K562 (cell line): ENCODE results near the gene HSP90AA1. TPM values are rescaled to one million over a fixed set of nuclear protein-coding genes. Genes with fewer than 3 reads are reported as not detected.
A peak's percentile ranks its signal among the peaks of the same experiment; 100 is the strongest.

Source experiments
- CEBPG ChIP-seq, 3 experiments: fragments of 200-800 bp in 1 of 3; sonication (Bioruptor generic) in 1 of 3; sonication (generic) in 1 of 3; formaldehyde crosslinking in 1 of 3; IDR thresholded peaks in 2 of 3; conservative IDR thresholded peaks in 1 of 3; 2 replicates each; pipeline versions ENCODE4 v1.6.1 to v1.8.0; 2016 to 2022; ENCODE audit warnings: missing compliant biosample characterization in 2 of 3, missing genetic modification characterization in 2 of 3, mild to moderate bottlenecking in 1 of 3, missing genetic modification reagents in 1 of 3
- EP300 ChIP-seq: IDR thresholded peaks from 2 replicates; pipeline ENCODE4 v1.6.1; 2012; ENCODE audit warnings: low read length, improper control_type of control experiment
- NFE2L1 ChIP-seq: fragments of 450-650 bp; IDR thresholded peaks from 2 replicates; pipeline ENCODE4 v1.6.1; 2016; ENCODE audit warnings: missing genetic modification characterization, low read depth, mild to moderate bottlenecking, missing compliant biosample characterization, moderate library complexity, borderline replicate concordance
- THAP12 ChIP-seq: fragments of 250-450 bp; sonication (Bioruptor Pico); IDR thresholded peaks from 2 replicates; pipeline ENCODE4 v1.9.0; 2021; ENCODE audit warnings: mild to moderate bottlenecking, inconsistent platforms
- ZNF175 ChIP-seq: fragments of 200-800 bp; sonication (Bioruptor generic); IDR thresholded peaks from 2 replicates; pipeline ENCODE4 v1.6.1; 2016; ENCODE audit warnings: low read depth, mild to moderate bottlenecking, missing genetic modification characterization, missing compliant biosample characterization
- ZNF76 ChIP-seq: fragments of 250-450 bp; sonication (Bioruptor Pico); IDR thresholded peaks from 2 replicates; pipeline ENCODE4 v1.4.0; 2020; ENCODE audit warnings: mild to moderate bottlenecking, moderate library complexity, borderline replicate concordance
- polyA plus RNA-seq, 8 experiments: library from polyadenylated mRNA; depleted of rRNA in 4 of 8; stranded (reverse) in 5 of 8; unstranded in 3 of 8; fragments of >200 nt; fragmentation: Nextera tagmentation in 2 of 8; fragmentation: Illumina TruSeq in 1 of 8; extraction: Ambion mirVana in 2 of 8; extraction: Trizol in 1 of 8; gene quantifications; 2 replicates each; pipeline versions ENCODE4 v1.2.1 to v1.2.3, GENCODE V29; 2011 to 2014; ENCODE audit warnings: inconsistent platforms in 1 of 8, missing spikeins in 1 of 8
- total RNA-seq, 7 experiments: library from RNA; depleted of rRNA in 6 of 7; stranded (reverse); fragments of >200 nt in 6 of 7; fragmentation: Illumina TruSeq in 2 of 7; extraction: Trizol in 2 of 7; gene quantifications; 2 replicates each; pipeline versions ENCODE4 v1.2.1 to v1.2.3, GENCODE V29; 2011 to 2021; ENCODE audit warnings: low replicate concordance in 1 of 7
- TF ChIP-seq, protein P1 (sequence below): fragments of 250-450 bp; sonication (Bioruptor Pico); IDR thresholded peaks from 2 replicates; pipeline ENCODE4 v1.4.0; 2020; ENCODE audit warnings: mild to moderate bottlenecking, moderate library complexity, borderline replicate concordance
- TF ChIP-seq, protein P2 (sequence below): conservative IDR thresholded peaks from 2 replicates; pipeline ENCODE4 v1.6.1; 2011; ENCODE audit warnings: low read depth, mild to moderate bottlenecking, low read length; ENCODE audit not compliant: control insufficient read depth
- TF ChIP-seq, protein P3 (sequence below): sonication (generic); formaldehyde crosslinking; IDR thresholded peaks from 2 replicates; pipeline ENCODE4 v1.8.0; 2023; ENCODE audit warnings: missing genetic modification reagents, mild to moderate bottlenecking, borderline replicate concordance
- TF ChIP-seq, protein P4 (sequence below): IDR thresholded peaks from 2 replicates; pipeline ENCODE4 v1.6.1; 2016; ENCODE audit warnings: missing genetic modification characterization, missing compliant biosample characterization

HSP90AA1 gene
- total and polyA plus RNA-seq, 9 of the 15 experiments (the other 6 are each of a cell fraction or from before 2014, with no cell fraction given): 377 to 1,731 (median 879) TPM

DNA sequence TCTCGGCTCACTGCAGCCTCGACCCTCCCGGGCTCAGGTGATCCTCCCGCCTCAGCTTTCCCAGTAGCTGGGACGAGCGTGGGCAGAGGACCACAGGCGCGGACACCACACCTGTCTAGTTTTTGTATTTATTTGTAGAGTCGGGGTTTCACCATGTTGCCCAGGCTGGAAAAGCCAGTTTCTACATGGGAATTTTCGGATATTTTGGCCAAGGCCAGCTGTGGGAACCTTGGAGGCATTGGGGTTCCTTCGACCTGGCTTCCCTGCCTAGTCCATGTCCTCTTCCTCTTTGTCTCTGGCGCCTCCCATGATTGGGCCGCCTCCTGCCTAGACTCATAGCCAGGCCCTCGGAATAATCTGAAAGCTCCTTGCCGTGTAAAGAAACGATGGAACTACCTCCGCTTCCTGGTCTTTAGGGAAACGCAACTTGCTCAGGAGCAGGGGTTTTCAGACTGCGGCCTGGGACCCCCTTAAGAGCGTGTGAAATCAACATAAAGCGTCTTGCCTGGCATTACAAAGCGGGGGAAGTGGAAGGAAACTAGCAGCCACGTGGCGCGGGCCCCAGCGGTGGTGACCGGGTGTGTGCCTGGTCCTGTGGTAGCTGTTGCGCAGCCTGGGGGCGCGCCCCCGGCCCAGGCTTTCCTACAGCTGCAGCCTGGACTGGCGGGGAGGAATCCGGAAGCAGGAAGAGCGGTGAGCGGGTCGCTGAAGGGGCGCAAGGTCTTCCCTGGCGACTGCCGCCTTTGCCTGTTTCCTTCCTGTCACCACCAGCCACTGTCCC, 1.4 kb upstream of the HSP90AA1 start (continued):
- TF ChIP-seq ZNF76 (CRISPR knock-in tag): no peak
- 0 out of 2 replicates have a peak, but pooled peaks have one; percentile 15 for TF ChIP-seq THAP12 (CRISPR knock-in tag)
- TF ChIP-seq NFE2L1 (tag): no peak
- no peak for TF ChIP-seq EP300
- TF ChIP-seq, protein P1, sequence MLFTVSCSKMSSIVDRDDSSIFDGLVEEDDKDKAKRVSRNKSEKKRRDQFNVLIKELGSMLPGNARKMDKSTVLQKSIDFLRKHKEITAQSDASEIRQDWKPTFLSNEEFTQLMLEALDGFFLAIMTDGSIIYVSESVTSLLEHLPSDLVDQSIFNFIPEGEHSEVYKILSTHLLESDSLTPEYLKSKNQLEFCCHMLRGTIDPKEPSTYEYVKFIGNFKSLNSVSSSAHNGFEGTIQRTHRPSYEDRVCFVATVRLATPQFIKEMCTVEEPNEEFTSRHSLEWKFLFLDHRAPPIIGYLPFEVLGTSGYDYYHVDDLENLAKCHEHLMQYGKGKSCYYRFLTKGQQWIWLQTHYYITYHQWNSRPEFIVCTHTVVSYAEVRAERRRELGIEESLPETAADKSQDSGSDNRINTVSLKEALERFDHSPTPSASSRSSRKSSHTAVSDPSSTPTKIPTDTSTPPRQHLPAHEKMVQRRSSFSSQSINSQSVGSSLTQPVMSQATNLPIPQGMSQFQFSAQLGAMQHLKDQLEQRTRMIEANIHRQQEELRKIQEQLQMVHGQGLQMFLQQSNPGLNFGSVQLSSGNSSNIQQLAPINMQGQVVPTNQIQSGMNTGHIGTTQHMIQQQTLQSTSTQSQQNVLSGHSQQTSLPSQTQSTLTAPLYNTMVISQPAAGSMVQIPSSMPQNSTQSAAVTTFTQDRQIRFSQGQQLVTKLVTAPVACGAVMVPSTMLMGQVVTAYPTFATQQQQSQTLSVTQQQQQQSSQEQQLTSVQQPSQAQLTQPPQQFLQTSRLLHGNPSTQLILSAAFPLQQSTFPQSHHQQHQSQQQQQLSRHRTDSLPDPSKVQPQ (CRISPR knock-in tag): no peak
- 0 out of 2 replicates have a peak, but pooled peaks have one; percentile 36 for TF ChIP-seq ZNF175 (CRISPR knock-in tag)
- peak; percentile 54; the same call in 1 of the 2 replicates for TF ChIP-seq CEBPG (CRISPR knock-in tag; IDR thresholded peaks at IDR 0.05)
- no peak for TF ChIP-seq CEBPG (tag; conservative IDR thresholded peaks at IDR 0.05 in 1 of 2, IDR thresholded peaks at IDR 0.05 in 1 of 2)
- TF ChIP-seq, protein P2, sequence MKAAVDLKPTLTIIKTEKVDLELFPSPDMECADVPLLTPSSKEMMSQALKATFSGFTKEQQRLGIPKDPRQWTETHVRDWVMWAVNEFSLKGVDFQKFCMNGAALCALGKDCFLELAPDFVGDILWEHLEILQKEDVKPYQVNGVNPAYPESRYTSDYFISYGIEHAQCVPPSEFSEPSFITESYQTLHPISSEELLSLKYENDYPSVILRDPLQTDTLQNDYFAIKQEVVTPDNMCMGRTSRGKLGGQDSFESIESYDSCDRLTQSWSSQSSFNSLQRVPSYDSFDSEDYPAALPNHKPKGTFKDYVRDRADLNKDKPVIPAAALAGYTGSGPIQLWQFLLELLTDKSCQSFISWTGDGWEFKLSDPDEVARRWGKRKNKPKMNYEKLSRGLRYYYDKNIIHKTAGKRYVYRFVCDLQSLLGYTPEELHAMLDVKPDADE: no peak
- TF ChIP-seq, protein P3, sequence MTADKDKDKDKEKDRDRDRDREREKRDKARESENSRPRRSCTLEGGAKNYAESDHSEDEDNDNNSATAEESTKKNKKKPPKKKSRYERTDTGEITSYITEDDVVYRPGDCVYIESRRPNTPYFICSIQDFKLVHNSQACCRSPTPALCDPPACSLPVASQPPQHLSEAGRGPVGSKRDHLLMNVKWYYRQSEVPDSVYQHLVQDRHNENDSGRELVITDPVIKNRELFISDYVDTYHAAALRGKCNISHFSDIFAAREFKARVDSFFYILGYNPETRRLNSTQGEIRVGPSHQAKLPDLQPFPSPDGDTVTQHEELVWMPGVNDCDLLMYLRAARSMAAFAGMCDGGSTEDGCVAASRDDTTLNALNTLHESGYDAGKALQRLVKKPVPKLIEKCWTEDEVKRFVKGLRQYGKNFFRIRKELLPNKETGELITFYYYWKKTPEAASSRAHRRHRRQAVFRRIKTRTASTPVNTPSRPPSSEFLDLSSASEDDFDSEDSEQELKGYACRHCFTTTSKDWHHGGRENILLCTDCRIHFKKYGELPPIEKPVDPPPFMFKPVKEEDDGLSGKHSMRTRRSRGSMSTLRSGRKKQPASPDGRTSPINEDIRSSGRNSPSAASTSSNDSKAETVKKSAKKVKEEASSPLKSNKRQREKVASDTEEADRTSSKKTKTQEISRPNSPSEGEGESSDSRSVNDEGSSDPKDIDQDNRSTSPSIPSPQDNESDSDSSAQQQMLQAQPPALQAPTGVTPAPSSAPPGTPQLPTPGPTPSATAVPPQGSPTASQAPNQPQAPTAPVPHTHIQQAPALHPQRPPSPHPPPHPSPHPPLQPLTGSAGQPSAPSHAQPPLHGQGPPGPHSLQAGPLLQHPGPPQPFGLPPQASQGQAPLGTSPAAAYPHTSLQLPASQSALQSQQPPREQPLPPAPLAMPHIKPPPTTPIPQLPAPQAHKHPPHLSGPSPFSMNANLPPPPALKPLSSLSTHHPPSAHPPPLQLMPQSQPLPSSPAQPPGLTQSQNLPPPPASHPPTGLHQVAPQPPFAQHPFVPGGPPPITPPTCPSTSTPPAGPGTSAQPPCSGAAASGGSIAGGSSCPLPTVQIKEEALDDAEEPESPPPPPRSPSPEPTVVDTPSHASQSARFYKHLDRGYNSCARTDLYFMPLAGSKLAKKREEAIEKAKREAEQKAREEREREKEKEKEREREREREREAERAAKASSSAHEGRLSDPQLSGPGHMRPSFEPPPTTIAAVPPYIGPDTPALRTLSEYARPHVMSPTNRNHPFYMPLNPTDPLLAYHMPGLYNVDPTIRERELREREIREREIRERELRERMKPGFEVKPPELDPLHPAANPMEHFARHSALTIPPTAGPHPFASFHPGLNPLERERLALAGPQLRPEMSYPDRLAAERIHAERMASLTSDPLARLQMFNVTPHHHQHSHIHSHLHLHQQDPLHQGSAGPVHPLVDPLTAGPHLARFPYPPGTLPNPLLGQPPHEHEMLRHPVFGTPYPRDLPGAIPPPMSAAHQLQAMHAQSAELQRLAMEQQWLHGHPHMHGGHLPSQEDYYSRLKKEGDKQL (CRISPR knock-in tag): peak; percentile 87
- TF ChIP-seq, protein P4, sequence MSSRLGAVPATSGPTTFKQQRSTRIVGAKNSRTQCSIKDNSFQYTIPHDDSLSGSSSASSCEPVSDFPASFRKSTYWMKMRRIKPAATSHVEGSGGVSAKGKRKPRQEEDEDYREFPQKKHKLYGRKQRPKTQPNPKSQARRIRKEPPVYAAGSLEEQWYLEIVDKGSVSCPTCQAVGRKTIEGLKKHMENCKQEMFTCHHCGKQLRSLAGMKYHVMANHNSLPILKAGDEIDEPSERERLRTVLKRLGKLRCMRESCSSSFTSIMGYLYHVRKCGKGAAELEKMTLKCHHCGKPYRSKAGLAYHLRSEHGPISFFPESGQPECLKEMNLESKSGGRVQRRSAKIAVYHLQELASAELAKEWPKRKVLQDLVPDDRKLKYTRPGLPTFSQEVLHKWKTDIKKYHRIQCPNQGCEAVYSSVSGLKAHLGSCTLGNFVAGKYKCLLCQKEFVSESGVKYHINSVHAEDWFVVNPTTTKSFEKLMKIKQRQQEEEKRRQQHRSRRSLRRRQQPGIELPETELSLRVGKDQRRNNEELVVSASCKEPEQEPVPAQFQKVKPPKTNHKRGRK: no peak
